Keratinocyte (primary cell): ENCODE measurements around the gene WNT3.

Source experiments
- CTCF ChIP-seq, 3 experiments: IDR thresholded peaks in 1 of 3; conservative IDR thresholded peaks in 1 of 3; optimal IDR thresholded peaks in 1 of 3; 2 replicates in 2 of 3; 3 replicates in 1 of 3; pipeline versions ENCODE3 to v1.5.1; 2011; ENCODE audit warnings: low read length in 3 of 3, mild to moderate bottlenecking in 3 of 3, moderate library complexity in 2 of 3, control low read depth in 1 of 3, inconsistent platforms in 1 of 3; ENCODE audit not compliant: insufficient read depth in 2 of 3; ENCODE audit errors: extremely low read depth in 1 of 3
- EZH2 ChIP-seq: IDR thresholded peaks from one replicate; pipeline ENCODE4 v1.6.1; 2012; ENCODE audit warnings: inconsistent platforms, mild to moderate bottlenecking, low read length, moderate library complexity

GRCh38 chr17:46769531-46770438, 48.7 kb downstream of the WNT3 start:
- TF ChIP-seq CTCF (optimal IDR thresholded peaks at IDR 0.05 in 1 of 3, IDR thresholded peaks at IDR 0.05 in 1 of 3, conservative IDR thresholded peaks at IDR 0.05 in 1 of 3; ENCODE audit: extremely low read depth in 1 of 3, insufficient read depth in 2 of 3, low read length in 3 of 3), result no peak
- TF ChIP-seq EZH2, result no peak
